HG02798 (cell line): ENCODE results near the gene NMUR2.
A peak's percentile ranks its signal among the peaks of the same experiment; 100 is the strongest.

Experiments
- ATAC-seq: cut with Tn5 transposase; IDR thresholded peaks from one replicate; pipeline ENCODE4 v1.9.1; 2021; ENCODE audit warnings: mild to moderate bottlenecking; ENCODE audit not compliant: unreplicated experiment, poor library complexity

NMUR2 gene, protein sequence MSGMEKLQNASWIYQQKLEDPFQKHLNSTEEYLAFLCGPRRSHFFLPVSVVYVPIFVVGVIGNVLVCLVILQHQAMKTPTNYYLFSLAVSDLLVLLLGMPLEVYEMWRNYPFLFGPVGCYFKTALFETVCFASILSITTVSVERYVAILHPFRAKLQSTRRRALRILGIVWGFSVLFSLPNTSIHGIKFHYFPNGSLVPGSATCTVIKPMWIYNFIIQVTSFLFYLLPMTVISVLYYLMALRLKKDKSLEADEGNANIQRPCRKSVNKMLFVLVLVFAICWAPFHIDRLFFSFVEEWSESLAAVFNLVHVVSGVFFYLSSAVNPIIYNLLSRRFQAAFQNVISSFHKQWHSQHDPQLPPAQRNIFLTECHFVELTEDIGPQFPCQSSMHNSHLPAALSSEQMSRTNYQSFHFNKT

DNA sequence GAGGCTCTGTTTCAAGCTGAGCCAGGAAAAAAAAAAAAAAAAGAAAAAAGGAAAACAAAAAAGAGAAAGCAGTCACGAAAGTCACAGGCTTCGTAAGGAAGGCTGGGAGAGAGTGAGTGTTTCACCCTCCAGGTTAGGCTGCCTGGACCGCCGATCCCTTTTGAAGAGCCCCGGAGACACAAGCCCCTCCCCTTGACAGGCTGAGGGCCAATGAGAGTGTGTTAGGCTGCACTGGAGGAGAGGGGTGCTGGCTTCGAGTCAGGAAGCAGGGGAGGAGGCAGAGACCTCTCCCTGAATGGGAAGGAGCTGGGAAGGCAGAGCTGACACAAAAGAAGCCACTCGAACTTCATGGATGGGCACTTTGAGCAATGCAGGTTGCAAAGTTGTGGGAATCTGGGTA is at the start of gene NMUR2:
Gene NMUR2, minus strand, starts transcription at position 135 of the 400 bp plus-strand sequence. CDS start 166 bp downstream, outside the sequence.
- no peak for ATAC-seq

- no peak for ATAC-seq
These were observed 38.9 kb upstream of the NMUR2 start for GRCh38 chr5:152443935-152444334.

GRCh38 chr5:152439791-152440190 is 34.7 kb upstream of the NMUR2 start:
- no peak for ATAC-seq

DNA sequence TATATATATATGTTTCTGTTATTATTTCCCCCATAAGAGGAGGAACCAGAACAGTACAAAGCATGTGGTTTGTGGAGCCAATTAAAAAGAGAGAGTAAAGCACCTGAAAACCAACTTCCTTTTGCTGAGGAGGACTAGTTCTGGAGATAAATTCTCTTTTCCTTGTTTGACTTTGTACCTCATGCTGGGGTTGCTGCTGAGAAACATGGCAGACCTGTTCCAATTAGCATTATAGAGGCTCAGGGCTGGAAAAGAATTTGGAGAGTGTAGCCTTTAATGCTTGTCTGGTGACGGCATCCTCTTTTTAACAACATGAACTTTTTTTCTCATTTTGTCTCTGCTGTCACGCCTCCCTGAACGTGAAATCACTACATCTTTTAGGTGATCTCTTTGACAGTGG is 32.8 kb upstream of the NMUR2 start:
- ATAC-seq: no peak

DNA sequence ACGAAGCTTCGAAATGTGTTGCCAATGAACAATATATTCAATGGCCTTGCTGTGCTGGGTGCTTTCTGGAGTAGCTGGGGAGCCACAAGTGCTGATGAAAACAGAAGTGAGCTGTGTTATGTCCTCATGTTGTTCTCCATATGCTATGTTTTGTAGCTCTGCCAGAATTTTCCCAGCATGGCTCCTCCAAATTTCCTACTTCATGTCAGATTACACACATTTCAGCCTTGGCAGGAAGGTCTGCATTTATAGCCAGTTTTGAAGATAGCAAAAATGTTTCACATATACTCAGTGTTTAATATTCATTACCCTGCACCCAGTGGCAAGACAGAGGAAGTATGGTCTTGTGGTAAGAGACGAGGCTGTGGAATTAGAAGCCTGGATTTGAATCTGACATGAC is 22.6 kb upstream of the NMUR2 start:
- no peak for ATAC-seq

- no peak for ATAC-seq
These were observed 20.0 kb upstream of the NMUR2 start for GRCh38 chr5:152425083-152425482.

DNA sequence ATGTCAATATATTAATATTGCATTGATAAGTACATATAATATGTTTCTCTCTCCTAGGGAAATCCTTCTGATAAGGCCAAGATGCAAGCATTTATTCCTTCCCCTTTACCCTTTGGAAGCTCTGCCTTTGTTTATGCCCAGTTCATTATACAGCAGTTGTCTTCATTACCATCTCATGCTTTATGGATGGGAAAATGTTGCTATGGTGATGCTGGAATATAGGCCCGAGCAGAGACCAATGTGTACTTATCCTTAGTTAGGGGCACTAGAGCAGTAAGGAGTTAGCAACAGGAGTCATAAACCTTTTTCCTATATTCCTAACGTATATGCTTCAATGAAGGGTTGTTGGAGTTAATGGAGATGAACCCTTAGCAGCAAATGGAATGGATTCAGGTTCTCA is 19.4 kb upstream of the NMUR2 start:
- ATAC-seq: no peak

GRCh38 chr5:152422081-152422480 is 17.0 kb upstream of the NMUR2 start:
- ATAC-seq: no peak

DNA sequence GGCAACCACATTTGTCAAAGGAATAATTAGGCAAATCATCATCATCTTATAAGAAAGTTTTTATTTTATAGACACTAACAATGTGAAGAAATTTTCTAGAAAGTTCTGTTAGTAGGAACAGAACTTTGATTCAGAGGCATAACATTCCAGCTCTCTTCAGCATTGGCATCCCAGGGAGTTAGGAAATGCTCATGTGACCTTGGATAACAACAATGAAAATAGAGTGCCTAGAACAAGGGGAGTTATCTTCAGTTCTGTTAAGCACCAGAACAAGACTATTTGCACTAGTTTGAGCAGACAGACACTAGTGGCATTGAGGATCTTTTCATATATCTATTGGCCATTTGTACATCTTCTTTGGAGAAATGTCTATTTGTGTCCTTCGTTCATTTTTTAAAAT is 7.0 kb upstream of the NMUR2 start:
- ATAC-seq: no peak

DNA sequence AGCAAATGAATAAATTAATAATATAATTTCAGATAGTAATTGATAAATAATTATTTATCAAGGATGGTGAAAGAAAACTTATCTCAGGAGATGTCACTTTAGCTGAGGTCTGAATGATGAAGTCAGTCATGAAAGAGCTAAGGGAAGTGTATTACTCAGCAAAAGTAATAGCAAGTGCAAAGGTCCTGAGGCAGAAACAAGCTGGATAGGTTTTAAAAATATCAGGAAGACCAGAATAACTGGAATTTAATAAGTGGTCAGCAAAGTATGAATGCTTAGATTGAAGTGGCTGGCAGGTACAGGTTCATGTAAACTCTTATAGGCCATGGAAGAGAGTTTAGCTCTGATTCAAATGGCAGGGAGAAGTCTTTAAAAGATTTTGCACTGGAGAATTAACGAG is 1.0 kb upstream of the NMUR2 start:
- ATAC-seq: no peak

- no peak for ATAC-seq
These were observed 585 bp downstream of the NMUR2 start for GRCh38 chr5:152404494-152404893.

- ATAC-seq: no peak
These were observed 2.0 kb downstream of the NMUR2 start for GRCh38 chr5:152403046-152403445.

DNA sequence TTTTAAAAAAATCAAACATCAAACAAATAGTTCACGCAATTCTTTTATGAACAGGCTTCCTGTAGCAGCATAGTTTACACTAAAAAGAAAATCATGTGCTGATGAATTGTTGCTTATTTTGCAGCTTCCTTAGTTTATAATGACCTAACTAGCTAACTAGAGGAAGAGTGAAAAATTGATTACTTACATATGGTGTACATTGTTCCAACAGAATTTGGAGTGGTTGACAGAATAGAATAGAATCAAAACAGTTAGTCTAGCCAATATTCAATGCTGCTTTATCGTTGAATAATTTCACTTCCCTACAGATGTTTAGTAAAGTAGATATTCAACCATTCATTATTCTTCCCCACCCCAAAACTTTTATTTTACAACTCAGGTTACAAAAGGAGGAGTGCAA is 4.2 kb downstream of the NMUR2 start:
- ATAC-seq: no peak

DNA sequence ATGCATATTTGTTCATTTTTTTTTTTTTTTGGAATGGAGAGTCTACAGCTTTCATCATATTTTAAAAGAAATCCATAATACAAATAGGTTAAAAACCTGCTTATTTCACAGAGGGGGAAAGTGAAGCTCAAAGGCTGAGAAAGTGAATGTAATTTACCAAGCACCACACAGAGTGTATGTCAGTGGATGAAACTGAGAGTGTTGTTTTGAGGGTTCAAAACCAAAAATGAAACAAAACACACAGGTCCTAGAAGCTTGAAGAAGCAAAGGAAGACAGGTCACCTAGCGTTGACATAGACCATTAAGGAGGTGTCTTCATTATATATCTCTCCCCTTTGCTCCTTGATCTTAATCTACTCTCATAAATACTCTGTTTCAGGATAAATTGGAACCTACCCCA is 7.5 kb downstream of the NMUR2 start:
- peak; percentile 91 for ATAC-seq

GRCh38 chr5:152393441-152393840 is 11.6 kb downstream of the NMUR2 start:
- no peak for ATAC-seq

GRCh38 chr5:152389208-152389849 is 15.8 kb downstream of the NMUR2 start:
- no peak for ATAC-seq

- no peak for ATAC-seq
These were observed 16.5 kb downstream of the NMUR2 start for GRCh38 chr5:152388610-152389009.

DNA sequence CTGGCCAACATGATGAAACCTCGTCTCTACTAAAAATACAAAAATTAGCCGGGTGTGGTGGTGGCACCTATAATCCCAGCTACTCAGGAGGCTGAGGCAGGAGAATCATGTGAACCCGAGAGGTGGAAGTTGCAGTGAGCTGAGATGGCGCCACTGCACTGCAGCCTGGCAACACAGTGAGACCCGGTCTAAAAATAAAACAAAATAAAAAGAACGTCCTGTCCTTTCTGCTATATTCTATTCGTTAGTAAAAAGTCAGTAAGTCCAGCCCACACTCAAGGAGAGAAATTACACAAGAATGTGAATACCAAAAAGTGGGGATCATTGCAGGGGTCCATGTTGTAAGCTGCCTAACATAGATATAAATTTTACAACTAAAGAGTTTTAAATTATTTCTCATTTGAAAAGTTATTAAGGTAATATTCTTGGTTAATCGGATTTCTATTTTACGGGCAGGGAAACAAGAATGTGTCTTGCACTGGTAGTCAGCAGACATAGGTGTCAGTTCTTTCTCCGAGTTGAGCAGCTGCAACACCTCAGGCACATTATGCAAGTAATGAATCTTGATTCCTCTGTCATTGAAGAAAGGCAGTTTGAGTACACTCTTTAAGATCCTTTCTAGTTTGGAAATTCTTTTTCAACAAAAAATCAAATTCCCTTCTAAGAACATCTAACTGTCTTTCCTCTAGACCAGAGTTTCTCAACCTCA is 24.5 kb downstream of the NMUR2 start:
- no peak for ATAC-seq

- no peak for ATAC-seq
These were observed 25.7 kb downstream of the NMUR2 start for GRCh38 chr5:152379331-152379730.

DNA sequence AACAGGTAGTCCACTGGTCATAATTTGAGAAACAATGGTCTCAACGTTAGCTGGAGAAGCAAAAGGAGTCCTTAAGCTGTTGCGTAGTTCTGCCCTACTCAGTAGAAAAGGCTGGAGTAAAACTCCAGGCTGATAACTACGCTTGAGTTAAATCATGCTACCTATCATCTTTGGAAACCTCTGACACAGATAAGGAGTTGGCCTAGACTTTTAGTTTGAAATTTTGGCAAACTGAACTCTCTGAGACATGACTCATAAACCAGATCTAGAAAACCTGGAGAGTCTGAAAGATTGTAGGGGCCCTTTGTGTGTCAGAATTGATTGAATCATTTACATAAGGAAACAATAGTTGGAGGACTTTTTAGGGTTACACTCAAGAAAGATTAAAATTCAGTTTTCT is 26.3 kb downstream of the NMUR2 start:
- ATAC-seq: no peak

GRCh38 chr5:152376886-152377285 is 28.2 kb downstream of the NMUR2 start:
- no peak for ATAC-seq
